HepG2 (cell line): ENCODE data around the gene HINFP. TPM values are rescaled to one million over a fixed set of nuclear protein-coding genes. Genes with fewer than 3 reads are reported as not detected.
A peak's percentile ranks its signal among the peaks of the same experiment; 100 is the strongest.

ENCODE experiments used
- ARID2 ChIP-seq: sonication (generic); formaldehyde crosslinking; IDR thresholded peaks from 2 replicates; pipeline ENCODE4 v1.8.1; 2022; ENCODE audit warnings: mild to moderate bottlenecking, missing genetic modification reagents, borderline replicate concordance
- ARNT2 ChIP-seq: sonication (generic); formaldehyde crosslinking; IDR thresholded peaks from 2 replicates; pipeline ENCODE4 v1.8.0; 2022; ENCODE audit warnings: mild to moderate bottlenecking, low read depth, missing genetic modification reagents, moderate library complexity
- ATF7-NPFF ChIP-seq: sonication (generic); formaldehyde crosslinking; IDR thresholded peaks from 2 replicates; pipeline ENCODE4 v1.8.1; 2023; ENCODE audit warnings: mild to moderate bottlenecking, low read depth, missing genetic modification reagents, moderate library complexity
- ELF4 ChIP-seq: sonication (generic); formaldehyde crosslinking; IDR thresholded peaks from 2 replicates; pipeline ENCODE4 v1.5.0; 2020; ENCODE audit warnings: missing genetic modification reagents, mild to moderate bottlenecking, moderate library complexity, borderline replicate concordance
- HDAC1 ChIP-seq: sonication (generic); formaldehyde crosslinking; IDR thresholded peaks from 2 replicates; pipeline ENCODE4 v1.5.1; 2020; ENCODE audit warnings: mild to moderate bottlenecking, missing genetic modification reagents
- HOXD1 ChIP-seq: sonication (generic); formaldehyde crosslinking; IDR thresholded peaks from 2 replicates; pipeline ENCODE4 v1.5.0; 2020; ENCODE audit warnings: missing genetic modification reagents
- JUNB ChIP-seq: sonication (generic); formaldehyde crosslinking; IDR thresholded peaks from 2 replicates; pipeline ENCODE4 v1.8.0; 2022; ENCODE audit warnings: missing genetic modification reagents, mild to moderate bottlenecking, borderline replicate concordance
- KLF6 ChIP-seq: IDR thresholded peaks from 2 replicates; pipeline ENCODE4 v1.8.0; 2016; ENCODE audit warnings: missing biosample characterization, missing genetic modification reagents
- KLF9 ChIP-seq: IDR thresholded peaks from 2 replicates; pipeline ENCODE4 v1.6.1; 2016; ENCODE audit warnings: low read depth
- KMT2A ChIP-seq: sonication (generic); formaldehyde crosslinking; IDR thresholded peaks from 2 replicates; pipeline ENCODE4 v1.4.0; 2020; ENCODE audit warnings: missing genetic modification reagents
- TBP ChIP-seq: sonication (generic); formaldehyde crosslinking; IDR thresholded peaks from 2 replicates; pipeline ENCODE4 v1.5.0; 2020; ENCODE audit warnings: missing genetic modification reagents
- THAP11 ChIP-seq: IDR thresholded peaks from 2 replicates; pipeline ENCODE4 v1.6.1; 2016; ENCODE audit warnings: missing biosample characterization, missing genetic modification reagents
- TSC22D2 ChIP-seq: sonication (generic); formaldehyde crosslinking; IDR thresholded peaks from 2 replicates; pipeline ENCODE4 v1.5.1; 2020; ENCODE audit warnings: missing genetic modification reagents, mild to moderate bottlenecking, borderline replicate concordance
- ZNF136 ChIP-seq: sonication (generic); formaldehyde crosslinking; IDR thresholded peaks from 2 replicates; pipeline ENCODE4 v1.8.1; 2022; ENCODE audit warnings: low read depth, mild to moderate bottlenecking, moderate library complexity, missing genetic modification reagents
- ZNF746 ChIP-seq: sonication (generic); formaldehyde crosslinking; IDR thresholded peaks from 2 replicates; pipeline ENCODE4 v1.8.0; 2022; ENCODE audit warnings: mild to moderate bottlenecking, missing genetic modification reagents
- ZNF784 ChIP-seq: sonication (generic); formaldehyde crosslinking; IDR thresholded peaks from 2 replicates; pipeline ENCODE4 v1.5.1; 2020; ENCODE audit warnings: missing genetic modification reagents, mild to moderate bottlenecking, borderline replicate concordance
- ZSCAN25 ChIP-seq: sonication (generic); formaldehyde crosslinking; IDR thresholded peaks from 2 replicates; pipeline ENCODE4 v1.8.0; 2022; ENCODE audit warnings: mild to moderate bottlenecking, missing genetic modification reagents
- polyA plus RNA-seq, 8 experiments: library from polyadenylated mRNA; depleted of rRNA in 3 of 8; stranded (reverse) in 7 of 8; unstranded in 1 of 8; fragments of >200 nt; fragmentation: Illumina TruSeq in 4 of 8; extraction: Trizol in 4 of 8; gene quantifications; 2 replicates each; pipeline versions ENCODE4 v1.2.1 to v1.2.3, GENCODE V29; 2011 to 2016; ENCODE audit warnings: low read depth in 4 of 8, missing spikeins in 1 of 8, mixed read lengths in 1 of 8; ENCODE audit not compliant: insufficient read depth in 1 of 8
- total RNA-seq, 5 experiments: library from RNA; depleted of rRNA; stranded (reverse); fragments of >200 nt; fragmentation: Illumina TruSeq; extraction: Trizol; gene quantifications; 2 replicates each; pipeline ENCODE4 v1.2.3, GENCODE V29; 2016; ENCODE audit warnings: low read depth in 1 of 5
- TF ChIP-seq, protein P1 (sequence below): sonication (generic); formaldehyde crosslinking; IDR thresholded peaks from 2 replicates; pipeline ENCODE4 v1.5.0; 2020; ENCODE audit warnings: mild to moderate bottlenecking, missing genetic modification reagents
- TF ChIP-seq, protein P2 (sequence below): sonication (generic); formaldehyde crosslinking; IDR thresholded peaks from 2 replicates; pipeline ENCODE4 v1.4.0; 2020; ENCODE audit warnings: missing genetic modification reagents, mild to moderate bottlenecking, borderline replicate concordance
- TF ChIP-seq, protein P3 (sequence below): sonication (generic); formaldehyde crosslinking; IDR thresholded peaks from 2 replicates; pipeline ENCODE4 v1.4.0; 2020; ENCODE audit warnings: low read depth, mild to moderate bottlenecking, missing genetic modification reagents

HINFP gene
- total and polyA plus RNA-seq, 2 of the 13 experiments (the other 11 are each of a cell fraction or from before 2014, with no cell fraction given): 15.1 to 21.4 TPM

- TF ChIP-seq, protein P1, sequence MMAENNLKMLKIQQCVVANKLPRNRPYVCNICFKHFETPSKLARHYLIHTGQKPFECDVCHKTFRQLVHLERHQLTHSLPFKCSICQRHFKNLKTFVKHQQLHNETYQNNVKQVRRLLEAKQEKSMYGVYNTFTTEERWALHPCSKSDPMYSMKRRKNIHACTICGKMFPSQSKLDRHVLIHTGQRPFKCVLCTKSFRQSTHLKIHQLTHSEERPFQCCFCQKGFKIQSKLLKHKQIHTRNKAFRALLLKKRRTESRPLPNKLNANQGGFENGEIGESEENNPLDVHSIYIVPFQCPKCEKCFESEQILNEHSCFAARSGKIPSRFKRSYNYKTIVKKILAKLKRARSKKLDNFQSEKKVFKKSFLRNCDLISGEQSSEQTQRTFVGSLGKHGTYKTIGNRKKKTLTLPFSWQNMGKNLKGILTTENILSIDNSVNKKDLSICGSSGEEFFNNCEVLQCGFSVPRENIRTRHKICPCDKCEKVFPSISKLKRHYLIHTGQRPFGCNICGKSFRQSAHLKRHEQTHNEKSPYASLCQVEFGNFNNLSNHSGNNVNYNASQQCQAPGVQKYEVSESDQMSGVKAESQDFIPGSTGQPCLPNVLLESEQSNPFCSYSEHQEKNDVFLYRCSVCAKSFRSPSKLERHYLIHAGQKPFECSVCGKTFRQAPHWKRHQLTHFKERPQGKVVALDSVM (CRISPR knock-in tag): no peak; the same call in 1 of the 2 replicates
- TF ChIP-seq ELF4 (CRISPR knock-in tag) (no peak), HOXD1 (CRISPR knock-in tag) (0 out of 2 replicates have a peak, but pooled peaks have one; percentile 30), TSC22D2 (no peak), TBP (CRISPR knock-in tag) (no peak), THAP11 (CRISPR knock-in tag) (peak; percentile 66), ZSCAN25 (CRISPR knock-in tag) (peak; percentile 25; the same call in 1 of the 2 replicates), HDAC1 (CRISPR knock-in tag) (peak; percentile 72), ARNT2 (CRISPR knock-in tag) (peak; percentile 91; the same call in 1 of the 2 replicates), ZNF784 (CRISPR knock-in tag) (no peak), JUNB (no peak), ZNF746 (0 out of 2 replicates have a peak, but pooled peaks have one; percentile 21), KLF6 (peak; percentile 64; the same call in 1 of the 2 replicates), ZNF136 (CRISPR knock-in tag) (no peak), ARID2 (CRISPR knock-in tag) (no peak), KMT2A (peak; percentile 60; the same call in 1 of the 2 replicates), ATF7-NPFF (CRISPR knock-in tag) (peak; percentile 79; the same call in 1 of the 2 replicates), KLF9 (CRISPR knock-in tag) (no peak)
- TF ChIP-seq, protein P2, sequence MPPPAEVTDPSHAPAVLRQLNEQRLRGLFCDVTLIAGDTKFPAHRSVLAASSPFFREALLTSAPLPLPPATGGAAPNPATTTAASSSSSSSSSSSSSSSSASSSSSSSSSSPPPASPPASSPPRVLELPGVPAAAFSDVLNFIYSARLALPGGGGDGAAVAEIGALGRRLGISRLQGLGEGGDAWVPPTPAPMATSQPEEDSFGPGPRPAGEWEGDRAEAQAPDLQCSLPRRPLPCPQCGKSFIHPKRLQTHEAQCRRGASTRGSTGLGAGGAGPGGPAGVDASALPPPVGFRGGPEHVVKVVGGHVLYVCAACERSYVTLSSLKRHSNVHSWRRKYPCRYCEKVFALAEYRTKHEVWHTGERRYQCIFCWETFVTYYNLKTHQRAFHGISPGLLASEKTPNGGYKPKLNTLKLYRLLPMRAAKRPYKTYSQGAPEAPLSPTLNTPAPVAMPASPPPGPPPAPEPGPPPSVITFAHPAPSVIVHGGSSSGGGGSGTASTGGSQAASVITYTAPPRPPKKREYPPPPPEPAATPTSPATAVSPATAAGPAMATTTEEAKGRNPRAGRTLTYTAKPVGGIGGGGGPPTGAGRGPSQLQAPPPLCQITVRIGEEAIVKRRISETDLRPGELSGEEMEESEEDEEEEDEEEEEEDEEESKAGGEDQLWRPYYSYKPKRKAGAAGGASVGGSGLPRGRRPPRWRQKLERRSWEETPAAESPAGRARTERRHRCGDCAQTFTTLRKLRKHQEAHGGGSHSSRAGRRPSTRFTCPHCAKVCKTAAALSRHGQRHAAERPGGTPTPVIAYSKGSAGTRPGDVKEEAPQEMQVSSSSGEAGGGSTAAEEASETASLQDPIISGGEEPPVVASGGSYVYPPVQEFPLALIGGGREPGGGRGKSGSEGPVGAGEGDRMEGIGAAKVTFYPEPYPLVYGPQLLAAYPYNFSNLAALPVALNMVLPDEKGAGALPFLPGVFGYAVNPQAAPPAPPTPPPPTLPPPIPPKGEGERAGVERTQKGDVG (CRISPR knock-in tag): no peak
- TF ChIP-seq, protein P3, sequence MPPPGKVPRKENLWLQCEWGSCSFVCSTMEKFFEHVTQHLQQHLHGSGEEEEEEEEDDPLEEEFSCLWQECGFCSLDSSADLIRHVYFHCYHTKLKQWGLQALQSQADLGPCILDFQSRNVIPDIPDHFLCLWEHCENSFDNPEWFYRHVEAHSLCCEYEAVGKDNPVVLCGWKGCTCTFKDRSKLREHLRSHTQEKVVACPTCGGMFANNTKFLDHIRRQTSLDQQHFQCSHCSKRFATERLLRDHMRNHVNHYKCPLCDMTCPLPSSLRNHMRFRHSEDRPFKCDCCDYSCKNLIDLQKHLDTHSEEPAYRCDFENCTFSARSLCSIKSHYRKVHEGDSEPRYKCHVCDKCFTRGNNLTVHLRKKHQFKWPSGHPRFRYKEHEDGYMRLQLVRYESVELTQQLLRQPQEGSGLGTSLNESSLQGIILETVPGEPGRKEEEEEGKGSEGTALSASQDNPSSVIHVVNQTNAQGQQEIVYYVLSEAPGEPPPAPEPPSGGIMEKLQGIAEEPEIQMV (CRISPR knock-in tag): no peak; the same call in 1 of the 2 replicates
These were observed 47.3 kb downstream of the HINFP start, which contains the start of gene NLRX1 (continued) for GRCh38 chr11:119168471-119169281.
